Middle frontal gyrus (tissue), 1 donor: ENCODE data around the gene KBTBD6.
"Not testable (repeated sequence)": the region's sequence is repeated elsewhere in the genome, so short reads cannot be mapped to it uniquely, and the experiment has no call there.

Source experiments
- DNase-seq: peaks from one replicate; pipeline ENCODE4 v3.0.0-alpha.2; 2015; ENCODE audit warnings: low spot score; ENCODE audit errors: extremely low spot score

Gene KBTBD6

DNA sequence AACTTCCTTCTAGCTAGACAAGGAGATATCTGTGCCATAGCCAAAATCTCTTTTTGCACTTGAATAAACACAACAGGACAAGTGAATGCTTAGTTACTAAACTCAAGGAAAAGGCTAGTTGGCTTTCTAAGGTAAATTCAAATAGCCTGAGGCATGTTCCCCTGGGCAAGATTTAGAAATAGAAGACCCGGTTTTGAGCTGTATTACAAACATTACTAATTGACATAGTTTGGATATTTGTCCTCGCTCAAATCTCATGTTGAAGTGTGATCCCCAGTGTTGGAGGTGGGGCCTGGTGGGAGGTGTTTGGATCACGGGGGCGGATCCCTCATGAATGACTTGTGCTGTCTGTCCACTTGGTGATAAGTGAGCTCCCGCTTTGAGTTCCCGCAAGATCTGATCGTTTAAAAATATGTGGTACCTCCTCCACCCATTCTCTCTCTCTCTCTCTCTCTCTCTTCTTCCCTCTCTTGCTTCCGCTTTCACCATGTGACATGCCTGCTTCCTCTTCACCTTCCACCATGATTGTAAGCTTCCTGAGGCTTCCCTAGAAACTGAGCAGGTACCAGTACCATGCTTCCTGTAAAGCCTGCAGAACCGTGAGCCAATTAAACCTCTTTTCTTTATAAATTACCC is 3.9 kb upstream of the KBTBD6 start:
- DNase-seq = no peak

DNA sequence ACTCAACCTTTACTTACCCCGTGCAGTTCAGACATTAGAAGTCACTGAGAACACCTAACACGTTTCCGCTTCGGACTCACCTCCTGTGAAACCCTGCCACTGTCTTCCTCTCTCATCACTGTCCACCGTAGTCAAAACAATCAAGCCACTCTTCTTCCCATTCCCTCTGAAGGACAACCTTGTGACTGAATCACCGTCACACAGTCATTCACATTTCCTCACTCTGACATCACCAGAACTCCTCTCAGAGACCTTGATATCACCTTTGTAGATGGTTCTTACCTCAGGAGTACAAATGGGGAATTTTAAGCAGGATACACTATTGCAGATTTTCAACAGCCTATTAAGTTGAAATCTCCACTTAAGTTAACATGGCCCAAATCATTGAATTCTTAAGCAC is 1.3 kb upstream of the KBTBD6 start:
- no peak for DNase-seq

DNA sequence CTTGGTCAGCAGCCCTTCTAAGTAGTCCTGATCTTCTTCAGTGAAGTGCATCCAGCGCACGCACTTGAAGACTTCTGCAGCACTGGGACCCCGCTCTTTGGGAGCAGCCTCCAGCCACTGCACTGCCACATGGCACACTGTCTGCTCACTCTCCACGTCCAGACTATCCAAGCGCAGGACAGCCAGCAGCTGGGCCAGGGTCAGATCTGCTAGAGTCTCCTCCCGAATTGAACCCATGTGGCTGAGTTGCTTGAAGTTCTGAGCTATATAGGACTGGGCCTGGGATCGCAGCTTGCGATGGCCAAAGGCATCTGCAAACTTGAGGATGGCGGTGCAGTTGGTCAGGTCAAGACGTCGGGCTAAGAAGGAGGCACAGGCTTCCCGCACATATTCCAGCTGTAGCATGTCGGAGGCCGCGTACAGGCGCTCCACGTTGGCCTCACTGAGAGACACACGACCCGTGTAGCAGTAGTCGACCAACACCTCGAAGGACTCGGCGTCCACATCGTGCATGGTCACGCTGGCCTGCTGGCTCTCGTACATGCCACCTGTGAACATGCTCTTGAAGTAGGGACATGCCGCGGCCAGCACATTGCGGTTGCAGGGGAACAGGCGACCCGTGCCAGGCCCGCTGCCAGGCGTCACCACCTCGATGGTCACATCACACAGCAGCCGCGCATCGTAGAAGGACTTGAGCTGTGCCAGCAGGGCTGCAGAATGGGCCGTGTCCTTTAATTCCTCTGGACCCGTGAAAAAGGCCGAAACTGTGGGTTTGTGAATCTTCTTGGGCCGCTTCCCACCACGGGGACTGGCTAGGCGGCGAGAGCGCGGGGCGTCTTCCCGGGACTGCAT is 716 bp downstream of the KBTBD6 start:
- DNase-seq = not testable (repeated sequence)

DNA sequence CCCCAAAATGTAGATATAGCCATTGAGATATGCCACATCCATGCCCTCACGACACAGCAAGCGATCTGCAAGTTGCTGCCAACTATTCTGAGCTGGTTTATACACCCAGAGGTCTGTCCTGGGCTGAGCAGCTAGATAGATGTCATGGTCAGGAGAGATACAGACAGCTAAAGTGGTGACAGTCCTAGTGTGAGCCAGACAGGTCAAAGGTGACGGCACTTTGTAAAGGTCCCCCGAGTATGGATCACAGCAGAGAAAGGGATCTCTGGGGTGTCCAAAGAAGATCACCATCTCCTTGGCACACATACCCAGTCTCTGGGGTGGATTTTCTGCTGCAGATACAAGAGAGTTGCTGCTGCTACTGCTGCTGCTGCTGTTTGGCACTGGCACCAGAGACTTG is 1.4 kb downstream of the KBTBD6 start:
- DNase-seq = not testable (repeated sequence)

DNA sequence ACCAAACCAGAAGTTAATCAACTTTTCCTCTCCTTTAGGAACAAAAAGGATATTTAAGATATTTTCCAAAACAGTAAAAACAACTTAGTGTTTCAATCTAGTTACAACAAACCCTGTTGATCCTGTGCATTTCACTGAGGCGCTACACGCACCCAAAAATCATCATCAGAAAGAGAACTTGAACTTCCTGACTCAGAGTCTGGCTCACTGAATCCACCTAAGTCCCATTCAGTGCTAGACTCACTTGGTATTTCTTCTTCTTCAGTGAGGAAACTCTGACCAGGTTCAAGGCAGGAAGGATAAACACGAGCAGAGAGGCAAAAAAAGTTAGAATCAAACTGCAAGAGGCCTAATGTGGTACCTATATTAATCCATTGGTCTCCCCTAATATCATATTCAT is 2.2 kb downstream of the KBTBD6 start:
- DNase-seq = no peak

DNA sequence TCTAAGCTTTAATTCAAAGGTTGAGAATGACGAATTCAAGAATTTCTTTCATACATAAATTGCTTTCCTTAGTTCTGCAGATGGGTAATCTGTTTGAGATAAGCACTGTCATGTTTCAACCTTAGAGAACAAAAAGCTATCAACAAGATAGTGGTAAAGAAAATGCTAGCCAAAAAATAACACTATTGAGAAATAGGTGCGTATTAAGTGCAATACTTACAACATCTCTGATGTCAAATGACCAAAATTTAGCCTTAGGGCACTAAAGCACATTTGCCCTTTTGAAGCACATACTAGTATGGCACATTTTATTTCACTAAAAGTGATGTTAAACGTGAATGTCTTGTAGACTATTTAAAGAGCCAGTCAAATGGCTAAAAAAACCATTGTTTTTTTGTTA is 4.9 kb downstream of the KBTBD6 start:
- no peak for DNase-seq

DNA sequence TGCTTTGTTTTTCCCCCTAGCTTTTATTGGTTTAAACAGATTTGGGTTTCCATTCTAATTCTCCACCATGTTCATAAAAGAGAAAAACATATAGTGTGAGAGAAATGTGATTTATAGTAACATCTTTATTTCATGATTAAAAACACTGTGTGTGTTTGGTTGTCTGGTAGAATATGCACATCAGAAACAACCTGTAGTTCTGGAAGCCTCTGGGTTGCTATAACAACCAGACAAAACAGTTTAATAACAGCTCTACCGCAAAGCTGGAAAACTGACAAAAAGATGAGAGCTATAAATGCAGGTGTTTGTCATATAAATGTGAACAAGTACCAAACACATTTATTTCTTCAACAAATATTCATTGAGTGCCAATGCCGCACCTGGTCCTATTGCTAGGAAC is 9.8 kb downstream of the KBTBD6 start:
- DNase-seq = no peak

DNA sequence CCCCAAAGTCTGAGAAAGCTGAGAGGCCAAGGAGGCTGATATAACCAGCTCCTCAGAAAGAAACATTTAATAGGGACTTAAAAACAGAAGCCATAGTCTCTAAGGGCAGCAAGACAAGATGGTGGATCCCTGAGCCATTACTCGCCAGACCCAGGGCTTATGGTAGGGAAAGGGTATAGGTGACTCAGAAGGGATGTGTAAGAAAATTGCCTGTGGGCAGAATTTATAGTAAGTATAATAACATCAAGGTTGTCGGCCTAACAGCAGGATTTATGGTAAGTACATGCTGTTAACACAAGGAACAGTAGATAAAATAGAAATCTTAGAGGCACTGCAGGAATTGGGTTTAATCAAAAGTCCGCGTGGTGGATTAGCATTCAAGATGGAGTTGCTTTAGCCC is 14.7 kb downstream of the KBTBD6 start:
- no peak for DNase-seq

DNA sequence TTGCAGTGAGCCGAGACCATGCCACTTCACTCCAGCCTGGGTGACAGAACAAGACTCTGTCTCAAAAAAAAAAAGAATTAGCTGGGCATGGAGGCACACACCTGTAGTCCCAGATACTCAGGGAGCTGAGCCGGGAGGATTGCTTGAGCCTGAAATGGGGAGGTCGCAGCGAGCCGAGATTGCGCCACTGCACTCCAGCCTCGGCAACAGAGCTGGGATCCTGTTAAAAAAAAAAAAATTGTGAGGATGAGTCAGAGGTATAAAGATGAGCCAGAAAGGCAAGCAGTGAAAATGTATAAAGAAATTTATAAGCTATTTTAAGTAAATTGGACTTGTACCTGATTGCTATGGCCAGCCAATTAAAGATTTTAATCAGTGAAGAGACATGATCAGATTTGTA is 21.1 kb downstream of the KBTBD6 start:
- no peak for DNase-seq

DNA sequence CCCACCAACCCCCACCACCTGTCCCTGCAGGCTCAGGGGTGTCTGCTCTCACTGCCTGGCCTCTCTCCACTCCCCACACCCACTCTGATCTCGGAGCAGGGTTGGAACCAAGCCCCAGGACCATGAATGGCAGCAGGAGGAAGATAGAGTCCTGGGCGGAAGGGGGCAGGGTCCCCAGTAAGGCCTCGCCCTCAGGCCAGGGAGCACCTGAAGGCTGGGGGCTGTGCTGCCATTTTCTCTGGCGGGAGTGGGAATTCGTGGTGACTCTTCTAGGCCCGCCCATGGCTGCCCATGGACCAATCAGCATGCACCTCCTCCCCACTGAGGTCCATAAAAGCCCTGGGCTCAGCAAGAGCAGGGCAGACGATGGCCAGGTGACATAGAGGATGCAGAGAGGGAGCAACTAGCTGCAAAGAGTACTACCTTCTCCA is 25.0 kb downstream of the KBTBD6 start:
- DNase-seq = no peak

DNA sequence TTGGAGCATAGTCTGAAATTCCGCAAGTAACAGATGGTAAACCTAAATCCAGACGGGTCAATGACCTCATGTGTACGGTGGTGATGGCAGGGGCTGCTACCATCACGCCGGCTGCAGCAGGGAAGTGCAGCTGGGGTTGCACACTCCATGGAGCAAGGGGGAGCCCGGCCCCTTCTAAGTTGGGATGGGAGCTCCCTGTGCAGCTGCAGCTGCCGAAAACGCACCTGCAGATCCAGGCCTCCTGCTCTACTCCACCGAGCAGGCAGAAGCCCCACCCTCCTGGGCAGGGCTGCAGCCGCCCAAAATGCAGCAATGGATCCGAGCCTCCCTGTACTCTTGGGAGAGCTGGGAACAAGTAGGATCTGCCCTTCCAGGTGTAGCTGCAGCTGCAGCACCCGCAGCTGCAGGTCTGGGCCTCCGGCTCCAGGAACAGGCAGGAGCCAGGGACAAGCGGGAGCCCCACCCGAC is 25.5 kb downstream of the KBTBD6 start:
- no peak for DNase-seq

DNA sequence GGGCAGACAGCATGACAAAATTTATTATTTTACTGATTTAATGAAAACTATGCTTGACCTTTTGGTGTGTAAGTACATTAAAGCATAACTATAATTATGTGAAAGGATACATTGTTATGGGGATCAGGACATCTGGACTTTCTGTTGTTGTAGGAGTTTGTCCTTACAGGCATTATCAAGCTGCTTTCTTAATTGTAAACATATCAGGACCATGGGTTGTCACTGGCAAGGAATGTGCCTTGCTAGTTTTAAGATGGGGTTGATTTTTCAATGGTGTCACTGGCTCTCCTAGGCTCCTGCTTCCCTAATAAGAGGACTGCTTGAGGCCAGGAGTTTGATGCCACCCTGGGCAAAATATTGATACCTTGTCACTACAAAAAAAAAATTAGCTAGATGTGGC is 32.6 kb downstream of the KBTBD6 start:
- DNase-seq = no peak

DNA sequence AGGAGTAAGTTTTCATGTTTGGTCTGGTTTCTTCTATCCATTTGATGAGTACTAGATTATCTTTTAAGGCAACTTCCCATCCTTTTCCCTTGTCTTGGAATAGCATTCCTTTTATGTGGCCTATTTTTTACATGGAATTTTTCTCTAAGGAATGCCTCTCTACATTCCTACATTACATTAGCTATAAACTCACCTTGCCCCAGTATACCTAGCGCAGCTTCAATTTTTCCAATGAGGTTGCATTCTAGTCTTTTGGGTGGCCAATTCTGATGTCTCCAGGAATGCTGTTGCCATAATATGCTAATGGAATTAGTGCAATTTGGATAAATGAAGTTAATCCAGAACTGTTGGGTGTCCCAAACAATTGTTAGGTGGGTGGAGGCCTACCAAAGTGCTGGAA is 33.8 kb downstream of the KBTBD6 start:
- no peak for DNase-seq

DNA sequence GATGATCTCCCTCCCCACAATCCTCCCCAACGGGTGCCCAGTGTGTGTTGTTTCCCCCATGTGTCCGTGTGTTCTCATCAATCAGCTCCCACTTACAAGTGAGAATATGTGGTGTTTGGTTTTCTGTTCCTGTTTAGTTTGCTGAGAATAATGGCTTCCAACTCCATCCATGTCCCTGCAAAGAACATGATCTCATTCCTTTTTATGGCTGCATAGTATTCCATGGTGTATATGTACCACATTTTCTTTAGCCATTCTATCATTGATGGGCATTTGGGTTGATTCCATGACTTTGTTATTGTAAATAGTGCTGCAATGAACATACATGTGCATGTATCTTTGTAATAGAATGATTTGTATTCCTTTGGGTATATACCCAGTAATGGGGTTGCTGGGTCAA is 36.9 kb downstream of the KBTBD6 start:
- DNase-seq = not testable (repeated sequence)

DNA sequence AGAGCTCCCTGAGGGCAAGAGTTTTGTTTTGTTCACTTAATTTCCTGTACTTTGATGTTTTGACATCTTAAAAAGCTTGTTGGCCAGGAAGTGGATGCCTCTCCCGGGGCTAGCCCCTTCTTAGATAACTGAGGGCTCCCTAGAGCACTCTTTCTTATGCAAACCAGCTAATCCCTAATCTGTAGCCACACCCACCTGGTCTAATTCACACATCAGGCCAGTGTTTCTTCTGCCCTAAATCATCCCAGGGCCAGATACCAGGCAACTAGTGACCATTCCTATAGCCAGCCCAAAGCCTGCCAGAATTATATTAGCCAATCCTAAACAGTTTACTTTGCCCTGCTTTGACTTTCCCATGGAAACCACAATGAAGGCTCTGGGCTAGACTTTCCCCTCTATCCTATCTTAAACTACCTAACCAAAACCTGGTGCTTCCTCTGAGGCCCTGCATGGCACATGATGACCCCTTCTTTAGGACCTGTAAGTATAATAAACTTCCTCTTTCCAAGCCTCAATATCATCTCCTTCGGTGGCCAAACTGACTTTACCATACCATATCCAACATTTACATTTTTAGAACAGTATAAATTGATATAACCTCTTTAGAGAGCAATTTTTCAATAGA is 46.5 kb downstream of the KBTBD6 start:
- DNase-seq = no peak

DNA sequence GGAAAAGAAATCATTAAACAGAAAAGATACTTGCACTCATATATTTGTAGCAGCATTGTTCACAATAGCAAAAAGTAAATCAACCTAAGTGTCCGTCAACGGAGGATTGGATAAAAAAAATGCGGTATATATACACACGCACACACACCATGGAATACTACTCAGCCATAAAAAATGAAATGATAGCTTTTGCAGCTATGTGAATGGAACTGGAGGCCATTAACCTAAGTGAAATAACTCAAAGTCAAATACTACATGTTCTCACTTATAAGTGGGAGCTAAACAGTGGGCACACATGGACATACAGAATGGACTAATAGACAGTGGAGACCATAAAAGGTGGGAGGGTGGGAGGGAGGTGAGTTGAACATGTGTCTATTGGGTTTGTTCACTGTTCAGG is 52.9 kb downstream of the KBTBD6 start:
- no peak for DNase-seq
